Aorta (tissue), 5 donors: ENCODE measurements around the gene DAZAP1. TPM values are rescaled to one million over a fixed set of nuclear protein-coding genes. Genes with fewer than 3 reads are reported as not detected.

Source experiments
- ATAC-seq: fragments of 200-7000 bp; cut with Tn5 transposase; one replicate; pipeline ENCODE4 v1.9.1; 2022; ENCODE audit warnings: moderate library complexity; ENCODE audit not compliant: low FRiP score
- DNase-seq, 2 donors: peaks; one replicate each; pipeline ENCODE4 v3.0.0-alpha.2; 2020
- H3K27ac ChIP-seq, 2 donors: one replicate each; pipeline ENCODE4 v1.5.1; 2013; ENCODE audit warnings: low read length in 2 of 2, mild to moderate bottlenecking in 2 of 2, moderate library complexity in 2 of 2, control low read depth in 1 of 2, inconsistent platforms in 1 of 2, low read depth in 1 of 2
- H3K27me3 ChIP-seq, 2 donors: one replicate each; pipeline ENCODE4 v1.6.1; 2013; ENCODE audit warnings: control low read depth in 1 of 2, low read length in 1 of 2, mild to moderate bottlenecking in 1 of 2, moderate library complexity in 1 of 2; ENCODE audit not compliant: insufficient read depth in 2 of 2, control insufficient read depth in 1 of 2
- H3K36me3 ChIP-seq, 2 donors: one replicate each; pipeline ENCODE4 v1.6.1; 2013; ENCODE audit warnings: control low read depth in 1 of 2, low read length in 1 of 2, mild to moderate bottlenecking in 1 of 2; ENCODE audit not compliant: insufficient read depth in 2 of 2, control insufficient read depth in 1 of 2
- H3K4me1 ChIP-seq, 2 donors: one replicate each; pipeline ENCODE4 v1.6.1; 2013; ENCODE audit warnings: low read length in 2 of 2, control low read depth in 1 of 2, mild to moderate bottlenecking in 1 of 2, moderate library complexity in 1 of 2; ENCODE audit not compliant: insufficient read depth in 2 of 2, control insufficient read depth in 1 of 2
- H3K4me3 ChIP-seq, 2 donors: one replicate each; pipeline ENCODE4 v1.5.1; 2013; ENCODE audit warnings: low read length in 2 of 2, control low read depth in 1 of 2, mild to moderate bottlenecking in 1 of 2
- H3K9me3 ChIP-seq: one replicate; pipeline ENCODE4 v1.6.1; 2013; ENCODE audit warnings: mild to moderate bottlenecking, low read length; ENCODE audit not compliant: control insufficient read depth
- WGBS, 2 donors: extraction: QIAGEN DNeasy Blood & Tissue Kit; methylation state at CpG; one replicate each; pipeline ENCODE4 v1.1.7; 2013; 5-methylcytosine and 5-hydroxymethylcytosine counted together
- intact Hi-C, 2 donors: fragments of 100-400 bp; cut with DNase I; formaldehyde crosslinking; loops; one replicate each; pipeline versions ENCODE4 v1.14.2 to v1.15.0; 2022
- polyA plus RNA-seq, 2 donors: library from polyadenylated mRNA; stranded (reverse); fragments of 200-250 nt; gene quantifications; one replicate each; pipeline ENCODE4 v1.2.3, GENCODE V29; 2013
- total RNA-seq, 2 donors: library from RNA; stranded (reverse); fragmentation: NEBNext Ultra II Directional; extraction: Animal tissue kit (Norgen Biotek cat#: 25700); gene quantifications; one replicate each; pipeline ENCODE4 v1.2.1, GENCODE V29; 2021
- donor health status: healthy with polysubstance abuse.
- donor health status: Bipolar disorder and iron deficiency.
- donor health status: DM: no; HTN: no; CAD: no.
- donor health status: DM: no; HTN: no; CAD: no.
- donor health status: DM: yes; HTN: yes; CAD: no.

DAZAP1 gene
- total and polyA plus RNA-seq, 4 donors = 44.8 to 79.0 (median 76.5) TPM

GRCh38 chr19:1396019-1396767 is 11.2 kb upstream of the DAZAP1 start:
- ATAC-seq (no peak), DNase-seq (peak in 1 of 2 donors; percentile 73)
- H3K4me1 ChIP-seq = no peaks in the 10 kb centered on the region
- no peak overlapping the region for H3K27ac ChIP-seq
- no peaks in the 10 kb centered on the region for H3K27me3 ChIP-seq
- no peak overlapping the region for H3K4me3 ChIP-seq
- H3K36me3 ChIP-seq = no peaks in the 10 kb centered on the region
- WGBS, 2 donors = 44 to 52% methylated on average over 24 to 25 of the region's 25 CpGs
- intact Hi-C loops = no loop called here
- no peaks in the 10 kb centered on the region for H3K9me3 ChIP-seq

- no peak overlapping the region for H3K27ac ChIP-seq
- ATAC-seq (no peak), DNase-seq (peak in 1 of 2 donors; percentile 78)
- H3K4me1 ChIP-seq = no peaks in the 10 kb centered on the region
- H3K36me3 ChIP-seq = no peaks in the 10 kb centered on the region
- no peaks in the 10 kb centered on the region for H3K27me3 ChIP-seq
- intact Hi-C loops = no loop called here
- H3K4me3 ChIP-seq = no peak overlapping the region
- H3K9me3 ChIP-seq = no peaks in the 10 kb centered on the region
- 77 to 84% methylated on average over 40 to 42 of the region's 42 CpGs for WGBS, 2 donors
Observed at GRCh38 chr19:1396768-1397679, 10.4 kb upstream of the DAZAP1 start.

- H3K4me3 ChIP-seq = no peak overlapping the region
- intact Hi-C loops = no loop called here
- DNase-seq (no peak), ATAC-seq (no peak)
- H3K36me3 ChIP-seq = no peaks in the 10 kb centered on the region
- no peak overlapping the region for H3K27ac ChIP-seq
- no peaks in the 10 kb centered on the region for H3K9me3 ChIP-seq
- no peaks in the 10 kb centered on the region for H3K27me3 ChIP-seq
- WGBS, 2 donors = 94 to 96% methylated on average over 9 of the region's 9 CpGs
- H3K4me1 ChIP-seq = no peaks in the 10 kb centered on the region
Observed at GRCh38 chr19:1397838-1398237, 9.5 kb upstream of the DAZAP1 start.

- Histone ChIP-seq H3K4me1 (no peaks in the 10 kb centered on the region), H3K27ac (no peak overlapping the region), H3K36me3 (no peaks in the 10 kb centered on the region), H3K27me3 (no peaks in the 10 kb centered on the region), H3K4me3 (no peak overlapping the region), H3K9me3 (no peaks in the 10 kb centered on the region)
- no peak for DNase-seq
- ATAC-seq = no peak
- intact Hi-C loops = no loop called here
- 90 to 93% methylated on average over 13 to 19 of the region's 19 CpGs for WGBS, 2 donors
Observed at GRCh38 chr19:1399079-1399478, 8.3 kb upstream of the DAZAP1 start.

GRCh38 chr19:1399745-1400144 is 7.6 kb upstream of the DAZAP1 start:
- Histone ChIP-seq H3K4me3 (no peak overlapping the region), H3K27ac (no peak overlapping the region), H3K27me3 (no peaks in the 10 kb centered on the region), H3K36me3 (no peaks in the 10 kb centered on the region), H3K9me3 (no peaks in the 10 kb centered on the region), H3K4me1 (no peaks in the 10 kb centered on the region)
- WGBS, 2 donors = 93 to 94% methylated on average over 15 of the region's 15 CpGs
- intact Hi-C loops = loop anchor here in 1 of 2 donors (5.0 kb wide), 1 partner anchor 117 kb away; no protein-coding TSS in a partner anchor
- DNase-seq (no peak), ATAC-seq (no peak)

- H3K27me3 ChIP-seq = no peaks in the 10 kb centered on the region
- no peaks in the 10 kb centered on the region for H3K36me3 ChIP-seq
- peak overlapping the region; percentile 46 to 58 for H3K4me3 ChIP-seq
- 7 to 12% methylated on average over 35 to 36 of the region's 36 CpGs for WGBS, 2 donors
- no peak overlapping the region for H3K27ac ChIP-seq
- ATAC-seq (peak; percentile 49), DNase-seq (peak in 1 of 2 donors; percentile 89)
- no peaks in the 10 kb centered on the region for H3K9me3 ChIP-seq
- intact Hi-C loops = loop anchor here in 1 of 2 donors (5.0 kb wide), 1 partner anchor 118 kb away; no protein-coding TSS in a partner anchor
- H3K4me1 ChIP-seq = no peaks in the 10 kb centered on the region
Observed at GRCh38 chr19:1400281-1401137, 6.9 kb upstream of the DAZAP1 start.

- intact Hi-C loops = loop anchor here in 1 of 2 donors (5.0 kb wide), 1 partner anchor 119 kb away; no protein-coding TSS in a partner anchor
- H3K27me3 ChIP-seq = no peaks in the 10 kb centered on the region
- no peaks in the 10 kb centered on the region for H3K4me1 ChIP-seq
- 1% methylated on average over 70 to 87 of the region's 87 CpGs for WGBS, 2 donors
- no peaks in the 10 kb centered on the region for H3K9me3 ChIP-seq
- no peaks in the 10 kb centered on the region for H3K36me3 ChIP-seq
- DNase-seq (no peak), ATAC-seq (peak; percentile 70)
- H3K27ac ChIP-seq = no peak within 1 kb of the TSS
- H3K4me3 ChIP-seq = peak within 1 kb of the TSS; percentile 46 to 58
Observed at GRCh38 chr19:1401138-1401888, 6.1 kb upstream of the DAZAP1 start, which contains the start of gene GAMT. Gene GAMT, minus strand, starts transcription at chr19:1401542. Its CDS starts 66 bp downstream, at chr19:1401476.
